Uterus (tissue), 4 donors: Measurements from ENCODE around the gene MET. TPM values are rescaled to one million over a fixed set of nuclear protein-coding genes. Genes with fewer than 3 reads are reported as not detected.

Source experiments
- DNase-seq, 2 donors: peaks; one replicate each; pipeline ENCODE4 v3.0.0-alpha.2; 2019 to 2020
- H3K27ac ChIP-seq, 2 donors: fragments of 200-600 bp; sonication (generic); 1 replicate in 1 of 2; 2 replicates in 1 of 2; pipeline ENCODE4 v1.5.1; 2016 to 2018
- H3K27me3 ChIP-seq, 2 donors: fragments of 200-600 bp; sonication (generic); one replicate each; pipeline ENCODE4 v1.5.1; 2018 to 2019; ENCODE audit warnings: control low read depth in 1 of 2
- H3K36me3 ChIP-seq, 2 donors: fragments of 200-600 bp; sonication (generic); one replicate each; pipeline ENCODE4 v1.5.1; 2019; ENCODE audit warnings: control low read depth in 1 of 2
- H3K4me1 ChIP-seq, 2 donors: fragments of 200-600 bp; sonication (generic); one replicate each; pipeline ENCODE4 v1.5.1; 2018 to 2019; ENCODE audit warnings: control low read depth in 1 of 2
- H3K4me3 ChIP-seq, 2 donors: fragments of 200-600 bp; sonication (generic); 1 replicate in 1 of 2; 2 replicates in 1 of 2; pipeline ENCODE4 v1.5.1; 2018 to 2019; ENCODE audit warnings: mild to moderate bottlenecking in 1 of 2
- H3K9me3 ChIP-seq, 2 donors: fragments of 200-600 bp; sonication (generic); one replicate each; pipeline ENCODE4 v1.5.1; 2019; ENCODE audit warnings: control low read depth in 1 of 2
- POLR2A ChIP-seq, 2 donors: fragments of 450-650 bp; IDR thresholded peaks; one replicate each; pipeline ENCODE4 v1.6.1; 2016; ENCODE audit warnings: antibody characterized with exemption in 2 of 2, mild to moderate bottlenecking in 1 of 2, moderate library complexity in 1 of 2
- intact Hi-C: fragments of 100-400 bp; cut with DNase I; formaldehyde crosslinking; loops from one replicate; pipeline ENCODE4 v1.15.1; 2023; ENCODE audit warnings: low total_unique reads
- total RNA-seq, 4 donors: library from RNA; depleted of rRNA in 3 of 4; stranded (reverse); fragments of >200 nt in 3 of 4; gene quantifications; one replicate each; pipeline versions ENCODE4 v1.1.0 to v1.2.4, GENCODE V29; 2014 to 2023
- TF ChIP-seq, protein P1 (sequence below), 4 experiments: fragments of 200-600 bp in 2 of 4; fragments of 450-650 bp in 2 of 4; sonication (generic) in 2 of 4; IDR thresholded peaks; one replicate each; pipeline ENCODE4 v1.5.1; 2016 to 2019; ENCODE audit warnings: antibody characterized with exemption in 4 of 4, mild to moderate bottlenecking in 2 of 4, moderate library complexity in 1 of 4
- donor health status: DM: yes; HTN: yes; CAD: no.

The MET gene
- total RNA-seq, 4 donors from 2014 or later: 13.8 to 37.2 (median 35.6) TPM

DNA sequence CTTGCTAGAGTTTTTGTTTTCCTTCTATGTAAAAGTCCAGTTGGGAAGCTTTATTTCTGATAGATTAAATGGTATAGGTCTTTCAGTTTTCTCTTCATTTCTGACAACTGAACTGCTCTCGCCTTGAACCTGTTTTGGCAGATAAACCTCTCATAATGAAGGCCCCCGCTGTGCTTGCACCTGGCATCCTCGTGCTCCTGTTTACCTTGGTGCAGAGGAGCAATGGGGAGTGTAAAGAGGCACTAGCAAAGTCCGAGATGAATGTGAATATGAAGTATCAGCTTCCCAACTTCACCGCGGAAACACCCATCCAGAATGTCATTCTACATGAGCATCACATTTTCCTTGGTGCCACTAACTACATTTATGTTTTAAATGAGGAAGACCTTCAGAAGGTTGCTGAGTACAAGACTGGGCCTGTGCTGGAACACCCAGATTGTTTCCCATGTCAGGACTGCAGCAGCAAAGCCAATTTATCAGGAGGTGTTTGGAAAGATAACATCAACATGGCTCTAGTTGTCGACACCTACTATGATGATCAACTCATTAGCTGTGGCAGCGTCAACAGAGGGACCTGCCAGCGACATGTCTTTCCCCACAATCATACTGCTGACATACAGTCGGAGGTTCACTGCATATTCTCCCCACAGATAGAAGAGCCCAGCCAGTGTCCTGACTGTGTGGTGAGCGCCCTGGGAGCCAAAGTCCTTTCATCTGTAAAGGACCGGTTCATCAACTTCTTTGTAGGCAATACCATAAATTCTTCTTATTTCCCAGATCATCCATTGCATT lies 27.1 kb downstream of the MET start:
- Histone ChIP-seq H3K4me1 (no peaks in the 10 kb centered on the region), H3K9me3 (no peaks in the 10 kb centered on the region), H3K27me3 (no peaks in the 10 kb centered on the region), H3K4me3 (no peak overlapping the region), H3K36me3 (no peaks in the 10 kb centered on the region), H3K27ac (no peak overlapping the region)
- intact Hi-C loops: no loop called here
- DNase-seq: no peak
- no peak for TF ChIP-seq POLR2A (IDR thresholded peaks at IDR 0.05)
- TF ChIP-seq, protein P1, sequence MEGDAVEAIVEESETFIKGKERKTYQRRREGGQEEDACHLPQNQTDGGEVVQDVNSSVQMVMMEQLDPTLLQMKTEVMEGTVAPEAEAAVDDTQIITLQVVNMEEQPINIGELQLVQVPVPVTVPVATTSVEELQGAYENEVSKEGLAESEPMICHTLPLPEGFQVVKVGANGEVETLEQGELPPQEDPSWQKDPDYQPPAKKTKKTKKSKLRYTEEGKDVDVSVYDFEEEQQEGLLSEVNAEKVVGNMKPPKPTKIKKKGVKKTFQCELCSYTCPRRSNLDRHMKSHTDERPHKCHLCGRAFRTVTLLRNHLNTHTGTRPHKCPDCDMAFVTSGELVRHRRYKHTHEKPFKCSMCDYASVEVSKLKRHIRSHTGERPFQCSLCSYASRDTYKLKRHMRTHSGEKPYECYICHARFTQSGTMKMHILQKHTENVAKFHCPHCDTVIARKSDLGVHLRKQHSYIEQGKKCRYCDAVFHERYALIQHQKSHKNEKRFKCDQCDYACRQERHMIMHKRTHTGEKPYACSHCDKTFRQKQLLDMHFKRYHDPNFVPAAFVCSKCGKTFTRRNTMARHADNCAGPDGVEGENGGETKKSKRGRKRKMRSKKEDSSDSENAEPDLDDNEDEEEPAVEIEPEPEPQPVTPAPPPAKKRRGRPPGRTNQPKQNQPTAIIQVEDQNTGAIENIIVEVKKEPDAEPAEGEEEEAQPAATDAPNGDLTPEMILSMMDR (IDR thresholded peaks at IDR 0.05): no peak

DNA sequence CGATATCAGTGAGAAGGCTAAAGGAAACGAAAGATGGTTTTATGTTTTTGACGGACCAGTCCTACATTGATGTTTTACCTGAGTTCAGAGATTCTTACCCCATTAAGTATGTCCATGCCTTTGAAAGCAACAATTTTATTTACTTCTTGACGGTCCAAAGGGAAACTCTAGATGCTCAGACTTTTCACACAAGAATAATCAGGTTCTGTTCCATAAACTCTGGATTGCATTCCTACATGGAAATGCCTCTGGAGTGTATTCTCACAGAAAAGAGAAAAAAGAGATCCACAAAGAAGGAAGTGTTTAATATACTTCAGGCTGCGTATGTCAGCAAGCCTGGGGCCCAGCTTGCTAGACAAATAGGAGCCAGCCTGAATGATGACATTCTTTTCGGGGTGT lies 27.7 kb downstream of the MET start:
- TF ChIP-seq, protein P1 (IDR thresholded peaks at IDR 0.05): no peak
- TF ChIP-seq POLR2A (IDR thresholded peaks at IDR 0.05): no peak
- no peak overlapping the region for H3K4me3 ChIP-seq
- no peak overlapping the region for H3K27ac ChIP-seq
- no peaks in the 10 kb centered on the region for H3K36me3 ChIP-seq
- H3K27me3 ChIP-seq: no peaks in the 10 kb centered on the region
- H3K9me3 ChIP-seq: no peaks in the 10 kb centered on the region
- DNase-seq: no peak
- no peaks in the 10 kb centered on the region for H3K4me1 ChIP-seq
- intact Hi-C loops: no loop called here

DNA sequence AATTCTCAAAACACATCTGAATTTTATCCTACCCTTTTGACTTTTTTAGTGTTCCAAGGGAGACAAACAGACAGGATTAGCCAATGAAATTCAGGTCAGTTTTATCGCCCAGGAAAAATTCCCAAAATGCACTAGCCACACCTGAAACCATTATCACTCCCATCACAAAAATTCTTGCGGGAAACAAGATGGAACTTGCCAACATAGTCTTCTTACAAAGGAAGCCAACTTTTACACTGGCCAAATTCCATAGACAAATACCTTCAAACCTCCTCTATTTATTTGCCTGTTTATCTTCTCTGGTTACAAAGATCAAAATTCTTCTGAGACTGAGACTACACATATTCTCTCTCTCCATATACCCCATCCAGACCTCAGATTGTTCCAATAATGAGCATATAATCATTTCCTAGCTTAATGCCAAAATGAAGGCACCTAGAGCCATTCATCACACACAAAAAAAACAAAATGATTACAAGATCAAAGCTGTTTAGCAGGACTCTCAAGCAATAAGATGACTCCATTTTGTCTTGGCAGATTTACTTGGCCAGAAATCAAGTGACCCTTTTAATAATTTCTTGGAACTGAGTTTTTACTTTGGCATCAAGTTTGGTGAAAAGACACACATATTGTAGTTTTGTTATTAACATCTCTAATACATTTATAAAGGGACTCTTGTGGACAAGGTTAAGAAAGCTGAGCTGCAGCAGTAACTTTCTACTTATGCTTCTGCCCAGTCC lies 30.2 kb downstream of the MET start:
- intact Hi-C loops: no loop called here
- no peak for TF ChIP-seq POLR2A (IDR thresholded peaks at IDR 0.05)
- TF ChIP-seq, protein P1 (IDR thresholded peaks at IDR 0.05): no peak
- H3K27me3 ChIP-seq: no peaks in the 10 kb centered on the region
- no peak overlapping the region for H3K4me3 ChIP-seq
- no peaks in the 10 kb centered on the region for H3K36me3 ChIP-seq
- peak overlapping the region in 1 of 2 donors; percentile 18 for H3K27ac ChIP-seq
- no peak for DNase-seq
- no peaks in the 10 kb centered on the region for H3K4me1 ChIP-seq
- H3K9me3 ChIP-seq: no peaks in the 10 kb centered on the region

DNA sequence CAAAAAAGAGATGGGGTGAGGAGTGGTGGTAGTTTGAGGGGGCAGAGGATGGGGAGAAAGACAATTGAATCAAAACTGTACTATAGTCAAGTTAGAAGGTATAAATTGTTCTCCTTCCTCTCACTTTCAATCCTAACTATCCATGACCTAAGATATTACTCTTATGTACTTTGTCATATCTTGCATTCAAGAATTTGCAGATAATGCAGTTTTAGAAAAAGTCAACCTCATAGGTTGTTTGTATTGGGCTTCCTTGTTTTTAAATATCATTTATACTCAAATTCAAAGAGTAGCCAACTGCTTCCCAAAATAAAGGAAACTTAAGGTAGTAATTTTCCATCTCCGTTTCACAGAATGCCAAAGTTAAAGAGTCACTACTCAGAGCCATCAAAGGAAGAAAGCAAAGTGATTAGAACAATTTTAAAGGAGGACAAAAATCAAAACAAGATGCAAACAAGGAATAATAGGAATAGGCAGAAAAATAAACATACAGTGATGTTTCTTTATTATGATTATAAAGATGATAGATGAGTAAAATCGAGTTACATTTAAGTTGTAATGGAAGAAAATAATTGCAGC lies 32.7 kb downstream of the MET start:
- H3K9me3 ChIP-seq: no peaks in the 10 kb centered on the region
- no peak for DNase-seq
- H3K27me3 ChIP-seq: no peaks in the 10 kb centered on the region
- H3K4me3 ChIP-seq: no peak overlapping the region
- no peaks in the 10 kb centered on the region for H3K36me3 ChIP-seq
- no peak overlapping the region for H3K27ac ChIP-seq
- no peaks in the 10 kb centered on the region for H3K4me1 ChIP-seq
- intact Hi-C loops: no loop called here
- TF ChIP-seq POLR2A (IDR thresholded peaks at IDR 0.05): no peak
- TF ChIP-seq, protein P1 (IDR thresholded peaks at IDR 0.05): no peak

DNA sequence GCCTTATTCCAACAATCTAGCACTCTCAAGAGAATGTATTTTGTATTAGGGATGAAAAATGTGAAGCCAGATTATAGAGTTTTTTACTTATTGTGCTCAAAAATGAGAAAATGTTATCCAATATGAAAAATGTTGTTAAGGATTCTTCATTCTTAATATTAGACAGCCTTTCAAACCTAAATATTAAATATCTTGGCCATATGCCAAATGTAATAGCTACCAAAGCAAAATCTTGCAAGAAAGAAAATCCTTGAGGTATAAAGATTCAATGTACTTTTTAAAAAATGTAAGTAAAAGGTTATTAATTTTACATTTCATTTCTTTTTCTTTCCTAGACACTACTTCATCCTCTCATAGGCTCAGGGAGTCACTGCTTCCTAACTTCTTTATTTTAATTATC lies 33.4 kb downstream of the MET start:
- intact Hi-C loops: no loop called here
- no peak for DNase-seq
- Histone ChIP-seq H3K9me3 (no peaks in the 10 kb centered on the region), H3K27ac (no peak overlapping the region), H3K4me3 (no peak overlapping the region), H3K27me3 (no peaks in the 10 kb centered on the region), H3K4me1 (no peaks in the 10 kb centered on the region), H3K36me3 (no peaks in the 10 kb centered on the region)
- TF ChIP-seq, protein P1 (IDR thresholded peaks at IDR 0.05): no peak
- no peak for TF ChIP-seq POLR2A (IDR thresholded peaks at IDR 0.05)
